Measurements from ENCODE around the gene SCN8A. TPM values are rescaled to one million over a fixed set of nuclear protein-coding genes. Genes with fewer than 3 reads are reported as not detected.

The SCN8A gene
- total RNA-seq, 1 experiment from 2014 or later = 5.4 TPM

DNA sequence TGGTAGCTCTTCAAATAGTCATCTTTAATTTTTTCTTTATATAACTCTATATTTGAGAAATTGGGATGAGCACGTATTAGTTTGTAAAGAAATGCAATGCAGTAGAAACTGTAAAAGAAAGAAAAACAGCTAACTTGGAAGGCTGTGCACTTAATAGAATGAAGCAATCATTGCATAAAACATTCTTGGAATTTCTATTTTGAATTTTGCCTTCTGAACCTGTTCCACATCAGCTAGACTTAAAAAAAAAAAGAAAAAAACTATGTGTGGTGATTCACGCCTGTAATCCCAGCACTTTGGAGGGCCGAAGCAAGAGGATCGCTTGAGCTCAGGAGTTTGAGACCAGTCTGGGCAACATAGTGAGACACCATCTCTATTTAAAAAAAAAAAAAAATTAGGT lies 29.4 kb downstream of the SCN8A start:
- CTCF ChIA-PET = no interaction called here
- no peaks in the 10 kb centered on the region for H3K27me3 Mint-ChIP-seq (ENCODE audit: unreplicated experiment)
- H3K27ac Mint-ChIP-seq (ENCODE audit: unreplicated experiment) = no peak overlapping the region
- no TSS peak for BruUV-seq (replicated peaks)
- no peak overlapping the region for H3K4me3 Mint-ChIP-seq (ENCODE audit: low read depth, unreplicated experiment)
- H3K36me3 Mint-ChIP-seq (ENCODE audit: insufficient read depth, unreplicated experiment) = no peaks in the 10 kb centered on the region
- peaks cover 32% of the 10 kb centered on the region for H3K4me1 Mint-ChIP-seq (ENCODE audit: low read depth, unreplicated experiment)
- no peak for DNase-seq
- H3K9me3 Mint-ChIP-seq (ENCODE audit: low read depth, unreplicated experiment) = no peaks in the 10 kb centered on the region
- TF ChIP-seq, protein P1, sequence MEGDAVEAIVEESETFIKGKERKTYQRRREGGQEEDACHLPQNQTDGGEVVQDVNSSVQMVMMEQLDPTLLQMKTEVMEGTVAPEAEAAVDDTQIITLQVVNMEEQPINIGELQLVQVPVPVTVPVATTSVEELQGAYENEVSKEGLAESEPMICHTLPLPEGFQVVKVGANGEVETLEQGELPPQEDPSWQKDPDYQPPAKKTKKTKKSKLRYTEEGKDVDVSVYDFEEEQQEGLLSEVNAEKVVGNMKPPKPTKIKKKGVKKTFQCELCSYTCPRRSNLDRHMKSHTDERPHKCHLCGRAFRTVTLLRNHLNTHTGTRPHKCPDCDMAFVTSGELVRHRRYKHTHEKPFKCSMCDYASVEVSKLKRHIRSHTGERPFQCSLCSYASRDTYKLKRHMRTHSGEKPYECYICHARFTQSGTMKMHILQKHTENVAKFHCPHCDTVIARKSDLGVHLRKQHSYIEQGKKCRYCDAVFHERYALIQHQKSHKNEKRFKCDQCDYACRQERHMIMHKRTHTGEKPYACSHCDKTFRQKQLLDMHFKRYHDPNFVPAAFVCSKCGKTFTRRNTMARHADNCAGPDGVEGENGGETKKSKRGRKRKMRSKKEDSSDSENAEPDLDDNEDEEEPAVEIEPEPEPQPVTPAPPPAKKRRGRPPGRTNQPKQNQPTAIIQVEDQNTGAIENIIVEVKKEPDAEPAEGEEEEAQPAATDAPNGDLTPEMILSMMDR (IDR thresholded peaks at IDR 0.05; ENCODE audit: unreplicated experiment) = no peak
- intact Hi-C loops (cut with micrococcal nuclease; ENCODE audit: unreplicated experiment) = no loop called here

DNA sequence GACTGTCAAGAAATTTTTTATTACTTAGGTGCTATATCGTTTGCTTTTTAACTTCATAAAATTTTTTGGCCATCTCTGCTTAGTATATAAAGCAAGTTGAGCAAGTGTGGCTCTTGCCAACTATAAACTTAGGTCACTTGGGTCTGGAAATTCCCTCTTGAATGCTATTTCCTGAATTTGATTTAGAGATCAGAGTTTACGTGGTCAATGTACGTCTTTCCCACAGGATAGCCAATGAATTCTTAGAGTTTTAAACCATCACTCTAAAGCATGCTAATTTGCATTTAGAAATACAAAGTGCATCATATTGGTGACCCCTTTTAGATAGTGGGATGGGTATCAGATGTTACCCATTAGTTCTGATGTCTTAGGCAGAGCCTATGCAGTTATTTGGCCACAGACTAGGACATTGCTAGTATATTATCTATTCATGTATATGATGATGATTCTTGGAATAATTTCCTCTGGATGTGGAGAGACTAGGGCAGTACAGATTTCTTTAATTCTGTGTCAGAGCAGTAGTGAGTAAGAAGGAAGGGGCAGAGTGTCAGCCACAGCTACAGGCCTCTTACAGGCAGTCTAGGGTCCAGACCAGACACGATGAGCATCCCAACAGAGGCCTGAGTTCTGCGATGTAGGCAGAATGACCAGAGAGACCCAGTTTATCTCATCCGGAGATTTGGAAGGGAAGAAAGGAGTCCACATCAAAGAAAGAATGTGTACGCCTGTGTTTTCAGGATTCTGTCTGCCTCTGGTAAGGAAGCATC lies 30.3 kb downstream of the SCN8A start:
- no peak for DNase-seq
- CTCF ChIA-PET = no interaction called here
- Mint-ChIP-seq H3K4me1 (ENCODE audit: low read depth, unreplicated experiment) (peaks cover 41% of the 10 kb centered on the region), H3K27ac (ENCODE audit: unreplicated experiment) (peak overlapping the region; percentile 44), H3K9me3 (ENCODE audit: low read depth, unreplicated experiment) (no peaks in the 10 kb centered on the region), H3K4me3 (ENCODE audit: low read depth, unreplicated experiment) (no peak overlapping the region), H3K27me3 (ENCODE audit: unreplicated experiment) (no peaks in the 10 kb centered on the region), H3K36me3 (ENCODE audit: insufficient read depth, unreplicated experiment) (no peaks in the 10 kb centered on the region)
- TF ChIP-seq, protein P1 (IDR thresholded peaks at IDR 0.05; ENCODE audit: unreplicated experiment) = no peak
- BruUV-seq (replicated peaks) = no TSS peak
- intact Hi-C loops (cut with micrococcal nuclease; ENCODE audit: unreplicated experiment) = no loop called here

DNA sequence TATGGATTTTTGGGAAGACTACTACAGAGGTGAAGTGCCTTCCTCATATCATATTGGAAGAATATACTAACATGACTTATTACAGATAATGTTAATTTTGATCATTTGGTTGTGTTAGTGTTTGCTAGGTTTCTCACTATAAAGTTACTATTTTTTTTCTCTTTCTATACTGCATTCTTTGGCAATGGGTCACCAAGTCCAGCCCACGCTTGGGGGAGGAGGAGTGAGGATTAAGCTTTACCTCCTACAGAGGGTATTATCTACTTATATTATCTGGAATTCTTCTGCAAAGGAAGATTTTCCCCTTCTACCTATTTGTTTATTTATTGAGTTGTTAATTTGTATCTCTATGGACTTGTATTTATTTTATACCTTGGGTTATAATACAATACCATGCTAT lies 31.5 kb downstream of the SCN8A start:
- intact Hi-C loops (cut with micrococcal nuclease; ENCODE audit: unreplicated experiment) = no loop called here
- Mint-ChIP-seq H3K4me1 (ENCODE audit: low read depth, unreplicated experiment) (peaks cover 51% of the 10 kb centered on the region), H3K27ac (ENCODE audit: unreplicated experiment) (no peak overlapping the region), H3K36me3 (ENCODE audit: insufficient read depth, unreplicated experiment) (no peaks in the 10 kb centered on the region), H3K27me3 (ENCODE audit: unreplicated experiment) (no peaks in the 10 kb centered on the region), H3K4me3 (ENCODE audit: low read depth, unreplicated experiment) (no peak overlapping the region), H3K9me3 (ENCODE audit: low read depth, unreplicated experiment) (no peaks in the 10 kb centered on the region)
- no peak for DNase-seq
- BruUV-seq (replicated peaks) = no TSS peak
- TF ChIP-seq, protein P1 (IDR thresholded peaks at IDR 0.05; ENCODE audit: unreplicated experiment) = no peak
- CTCF ChIA-PET = no interaction called here

DNA sequence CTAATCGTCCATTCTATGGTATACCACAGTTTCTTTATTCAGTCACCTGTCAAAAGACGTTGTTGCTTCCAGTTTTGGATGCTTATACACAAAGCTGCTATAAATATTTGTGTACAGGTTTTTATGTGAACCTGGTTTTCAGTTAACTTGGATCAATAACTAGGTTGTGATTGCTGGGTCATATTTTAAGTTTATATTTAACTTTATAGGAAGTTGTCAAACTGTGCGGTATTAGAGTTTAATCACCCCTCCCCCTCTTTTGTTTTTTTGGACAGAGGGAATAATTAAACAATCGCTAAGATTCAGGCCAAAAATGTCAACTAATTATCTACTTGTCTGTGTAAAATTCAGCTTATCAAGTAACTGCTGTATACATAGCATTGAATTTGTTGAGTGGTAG lies 34.3 kb downstream of the SCN8A start:
- TF ChIP-seq, protein P1 (IDR thresholded peaks at IDR 0.05; ENCODE audit: unreplicated experiment) = no peak
- intact Hi-C loops (cut with micrococcal nuclease; ENCODE audit: unreplicated experiment) = no loop called here
- H3K4me1 Mint-ChIP-seq (ENCODE audit: low read depth, unreplicated experiment) = peaks cover 58% of the 10 kb centered on the region
- no TSS peak for BruUV-seq (replicated peaks)
- no peaks in the 10 kb centered on the region for H3K9me3 Mint-ChIP-seq (ENCODE audit: low read depth, unreplicated experiment)
- peak overlapping the region; percentile 50 for H3K27ac Mint-ChIP-seq (ENCODE audit: unreplicated experiment)
- no peaks in the 10 kb centered on the region for H3K36me3 Mint-ChIP-seq (ENCODE audit: insufficient read depth, unreplicated experiment)
- DNase-seq = no peak
- CTCF ChIA-PET = no interaction called here
- no peaks in the 10 kb centered on the region for H3K27me3 Mint-ChIP-seq (ENCODE audit: unreplicated experiment)
- peak overlapping the region; percentile 16 for H3K4me3 Mint-ChIP-seq (ENCODE audit: low read depth, unreplicated experiment)
